Superior temporal gyrus (tissue), 1 donor: Measurements from ENCODE around the gene HES6.
A peak's percentile ranks its signal among the peaks of the same experiment; 100 is the strongest.

ENCODE experiments used
- DNase-seq: peaks from one replicate; pipeline ENCODE4 v3.0.0-alpha.2; 2016; ENCODE audit errors: extremely low spot score

Gene HES6

GRCh38 chr2:238239863-238240756 is at the start of gene HES6:
Gene HES6, minus strand, starts transcription at chr2:238240038. Its CDS starts 133 bp downstream, at chr2:238239905.
- peak; percentile 91 for DNase-seq

- DNase-seq: peak; percentile 15
Observed at GRCh38 chr2:238289574-238289973, 49.7 kb upstream of the HES6 start.

DNA sequence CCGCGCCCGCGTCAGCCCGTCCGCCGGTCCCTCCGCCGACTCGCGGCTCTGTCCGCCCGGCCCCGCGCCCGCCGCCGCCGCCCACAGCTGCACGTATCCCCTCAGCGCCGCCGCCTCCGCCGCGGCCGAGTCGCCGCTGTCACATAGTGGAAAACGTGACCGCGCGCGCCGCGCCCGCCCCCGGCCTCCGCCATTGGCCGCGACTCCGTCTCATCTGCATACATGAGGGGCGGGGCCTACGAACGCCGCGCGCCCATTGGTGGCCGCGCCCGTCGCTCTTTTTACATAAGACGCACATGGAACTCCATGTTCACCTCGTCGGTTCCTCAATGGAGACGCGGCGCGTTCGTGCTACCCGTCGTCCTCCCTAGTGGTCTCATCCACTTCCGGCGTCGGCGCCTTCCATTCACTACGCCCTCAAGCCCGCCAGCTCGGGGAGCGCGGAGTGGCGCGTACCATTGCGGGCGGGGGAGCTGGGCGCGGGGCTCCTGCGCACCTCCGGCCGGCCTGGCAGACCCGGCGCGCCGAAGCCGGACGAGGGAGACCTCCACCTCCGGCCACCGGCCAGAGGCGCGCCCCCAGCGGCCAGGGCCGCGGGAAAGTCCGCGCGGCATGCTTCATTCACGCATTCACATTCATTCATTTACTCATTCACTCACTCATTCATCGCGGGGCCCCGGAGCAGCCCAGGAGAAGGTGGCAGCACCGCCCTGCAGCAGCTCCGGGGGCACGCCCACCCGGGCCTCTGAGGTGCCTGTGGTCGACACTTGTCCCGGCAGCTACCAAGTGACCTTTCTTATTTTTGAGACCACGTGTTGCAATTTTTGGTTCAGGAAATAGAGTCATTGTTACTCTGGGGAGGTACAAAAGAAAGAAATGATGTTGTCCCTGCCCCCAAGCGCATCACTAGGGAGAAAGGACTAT is 49.1 kb upstream of the HES6 start:
- DNase-seq: peak; percentile 98

- peak; percentile 39 for DNase-seq
Observed at GRCh38 chr2:238287737-238288649, 48.2 kb upstream of the HES6 start, which contains the start of gene PER2. Gene PER2, minus strand, starts transcription at chr2:238288610. Its CDS starts 10,674 bp downstream, at chr2:238277936.

- DNase-seq: peak; percentile 54
Observed at GRCh38 chr2:238286987-238287736, 47.3 kb upstream of the HES6 start.

DNA sequence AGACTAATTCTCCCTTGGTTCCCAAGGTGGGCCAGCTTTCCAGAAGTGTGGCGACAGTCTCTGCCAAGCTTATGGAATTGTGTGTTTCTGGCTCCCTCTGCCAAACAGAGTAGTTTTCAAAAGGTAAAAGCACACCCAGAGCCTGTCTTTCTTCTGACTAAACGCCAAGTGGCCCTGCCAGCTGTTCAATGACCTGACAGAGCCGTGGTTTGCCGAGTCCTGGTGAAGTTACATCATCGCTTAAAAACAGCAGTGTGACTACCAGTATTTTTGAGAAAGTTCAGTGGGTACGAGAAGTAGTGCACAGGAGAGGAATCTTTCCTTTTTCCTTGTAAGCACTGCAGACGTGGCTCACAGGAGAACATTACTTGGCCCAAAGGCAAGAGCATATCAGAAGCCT is 46.7 kb upstream of the HES6 start:
- DNase-seq: peak; percentile 36

- peak; percentile 25 for DNase-seq
Observed at GRCh38 chr2:238286095-238286494, 46.3 kb upstream of the HES6 start.

DNA sequence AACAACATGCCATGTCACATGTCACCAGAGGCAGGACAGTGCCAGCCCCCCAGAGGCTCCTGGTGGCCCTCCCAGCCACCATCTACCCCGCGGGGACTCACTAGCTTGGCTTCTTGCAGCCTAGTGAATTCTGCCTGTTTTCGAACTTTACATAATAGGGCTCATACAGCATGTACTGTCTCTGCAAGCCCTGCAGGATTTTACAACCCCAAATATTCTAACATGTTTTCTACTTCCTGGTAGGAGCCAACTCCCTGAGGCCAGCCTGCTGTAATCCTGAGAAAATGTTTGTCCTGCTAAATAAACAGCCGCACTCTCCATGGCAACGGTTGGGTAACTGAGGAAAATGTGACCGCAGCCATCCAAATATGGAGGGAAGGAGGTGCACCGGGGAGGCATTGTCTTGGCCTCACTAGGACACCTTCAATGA is 45.8 kb upstream of the HES6 start:
- peak; percentile 49 for DNase-seq

DNA sequence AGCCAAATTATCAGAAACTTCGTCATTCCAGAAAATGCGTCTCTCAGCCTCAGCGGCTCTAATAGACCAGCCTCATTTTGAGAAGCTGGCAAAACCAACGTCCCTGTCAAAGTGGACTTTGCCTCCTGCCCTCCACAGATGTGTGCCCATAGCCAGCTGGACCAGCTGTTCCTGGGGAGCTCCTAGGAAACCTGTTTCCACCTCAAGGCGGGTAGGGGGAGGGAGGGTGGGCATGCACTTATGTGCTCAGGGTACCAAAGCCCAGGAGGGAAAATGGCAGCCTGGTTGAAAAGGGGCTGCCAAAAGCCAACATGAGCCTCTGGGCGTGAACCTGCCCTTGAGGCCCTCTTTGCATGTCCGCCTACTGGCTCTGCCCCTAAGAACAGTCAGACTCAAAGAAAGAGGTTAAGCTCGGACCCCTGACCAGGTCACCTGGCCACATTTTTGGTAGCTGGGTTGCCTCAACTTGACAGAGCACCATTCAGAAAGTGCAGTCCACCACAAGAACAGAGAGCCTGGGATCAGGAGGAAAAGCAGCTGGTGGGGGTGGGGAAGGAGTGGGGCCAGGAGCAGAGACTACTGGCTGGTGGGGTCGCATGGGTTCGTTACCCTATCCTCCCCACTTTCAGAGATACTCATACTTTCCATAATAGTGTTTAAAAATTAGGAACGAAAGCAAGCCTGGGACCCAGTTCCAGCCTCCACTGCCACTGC is 45.1 kb upstream of the HES6 start:
- no peak for DNase-seq

DNA sequence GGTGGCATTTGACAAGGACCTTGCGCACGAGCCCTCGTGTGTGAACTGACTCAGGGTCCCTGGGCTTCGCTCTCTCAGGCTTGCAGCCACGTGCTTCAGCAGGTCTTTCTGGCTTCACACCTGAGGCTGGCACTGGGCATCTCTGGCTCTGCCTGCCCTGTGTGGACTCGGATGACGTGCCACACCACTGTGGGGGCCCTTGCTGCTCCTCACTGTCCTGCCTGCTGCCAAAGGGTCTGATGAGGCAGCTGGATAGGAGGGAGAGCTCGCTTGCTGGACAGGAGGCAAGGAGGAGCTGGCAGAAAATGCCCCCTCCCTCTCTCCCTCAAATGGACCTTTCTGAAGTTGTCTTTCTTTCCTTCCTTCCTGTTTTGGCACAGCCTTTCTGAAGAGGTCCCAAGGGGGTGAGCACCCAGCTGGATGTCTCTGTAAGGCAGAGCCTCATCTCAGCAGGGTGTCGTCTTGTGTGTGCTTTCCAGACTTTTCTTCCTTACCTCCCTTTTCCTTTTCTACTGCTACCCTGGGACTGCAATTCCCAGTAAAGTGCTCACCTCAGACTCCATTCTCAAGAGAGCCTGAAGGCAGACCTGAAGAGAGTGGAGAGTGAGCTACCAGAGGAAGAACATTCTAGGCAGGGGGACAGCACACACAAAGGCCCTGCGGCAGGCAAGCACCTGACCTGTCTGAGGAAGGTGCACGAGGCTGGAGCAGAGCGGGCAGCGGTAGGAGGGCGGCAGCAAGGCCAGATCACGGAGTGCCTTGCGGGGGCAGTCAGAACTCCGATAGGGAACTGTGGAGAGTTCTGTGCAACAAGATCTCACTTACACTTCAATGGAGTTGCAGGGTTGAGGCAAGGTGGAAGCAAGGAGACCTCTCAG is 43.3 kb upstream of the HES6 start:
- DNase-seq: no peak

DNA sequence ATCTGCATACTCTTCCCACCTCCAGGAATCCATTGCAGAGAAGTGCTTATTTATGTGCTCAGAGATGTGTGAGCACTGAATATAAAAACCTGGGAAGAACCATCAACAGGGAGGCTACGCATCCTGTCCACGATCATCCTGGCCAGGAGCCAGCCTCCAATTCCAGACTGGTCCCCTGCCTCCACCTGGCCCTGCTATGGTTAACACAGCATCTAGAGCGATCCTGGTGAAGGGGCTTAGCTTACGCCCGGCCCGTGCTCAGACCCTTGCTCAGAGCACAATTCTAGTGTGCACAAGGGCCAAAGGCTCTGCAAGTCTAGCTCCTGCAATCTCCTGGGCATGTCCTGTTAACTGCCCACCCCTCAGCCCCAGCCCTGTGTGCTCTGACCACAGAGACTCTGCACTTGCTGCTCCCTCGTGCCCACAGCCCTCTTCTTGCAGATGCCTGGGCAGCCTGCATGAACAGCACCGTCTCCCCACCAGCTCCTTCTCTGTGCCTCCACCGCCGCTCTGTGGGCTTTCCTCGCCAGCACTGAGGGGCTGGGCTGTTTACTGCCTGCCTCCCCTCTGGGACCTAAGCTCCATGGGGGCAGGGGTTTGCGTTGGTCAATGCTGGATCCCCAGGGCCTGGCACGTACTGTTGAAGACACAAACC is 42.1 kb upstream of the HES6 start:
- DNase-seq: no peak

DNA sequence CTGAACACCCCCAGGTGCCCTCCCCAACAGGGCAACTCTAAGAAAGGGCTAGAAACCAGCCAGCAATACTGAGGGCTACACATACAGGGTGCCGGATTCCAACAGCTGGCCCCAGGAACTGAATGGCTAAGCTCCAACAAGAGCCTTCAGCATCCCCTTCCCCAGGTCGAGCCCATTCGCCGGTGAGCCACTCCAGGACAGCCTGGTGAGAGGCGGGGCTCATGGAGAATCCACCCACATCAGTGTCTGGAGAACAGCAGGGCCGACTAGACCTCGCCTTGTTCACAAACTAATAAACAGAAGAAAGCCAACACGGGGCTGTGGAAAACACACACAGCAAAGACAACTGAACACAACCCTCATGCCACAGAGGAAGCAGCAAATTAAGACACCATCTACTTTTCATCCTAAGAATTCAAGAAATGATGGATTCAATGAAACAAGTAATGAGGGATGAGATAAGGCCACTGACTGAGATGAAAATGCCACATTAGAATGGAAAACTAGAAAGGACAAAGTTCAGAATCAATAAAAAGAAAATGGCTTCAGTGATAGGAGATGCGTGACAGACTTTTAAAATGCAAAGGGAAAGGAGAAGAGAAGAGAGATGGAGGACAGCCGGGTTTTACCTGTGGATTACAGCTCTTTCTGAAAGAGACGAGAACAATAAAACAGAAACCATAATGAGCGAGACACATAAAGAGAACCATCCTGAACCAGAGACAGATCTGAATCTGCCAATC is 40.4 kb upstream of the HES6 start:
- DNase-seq: no peak

GRCh38 chr2:238279324-238279682 is 39.5 kb upstream of the HES6 start:
- DNase-seq: no peak

DNA sequence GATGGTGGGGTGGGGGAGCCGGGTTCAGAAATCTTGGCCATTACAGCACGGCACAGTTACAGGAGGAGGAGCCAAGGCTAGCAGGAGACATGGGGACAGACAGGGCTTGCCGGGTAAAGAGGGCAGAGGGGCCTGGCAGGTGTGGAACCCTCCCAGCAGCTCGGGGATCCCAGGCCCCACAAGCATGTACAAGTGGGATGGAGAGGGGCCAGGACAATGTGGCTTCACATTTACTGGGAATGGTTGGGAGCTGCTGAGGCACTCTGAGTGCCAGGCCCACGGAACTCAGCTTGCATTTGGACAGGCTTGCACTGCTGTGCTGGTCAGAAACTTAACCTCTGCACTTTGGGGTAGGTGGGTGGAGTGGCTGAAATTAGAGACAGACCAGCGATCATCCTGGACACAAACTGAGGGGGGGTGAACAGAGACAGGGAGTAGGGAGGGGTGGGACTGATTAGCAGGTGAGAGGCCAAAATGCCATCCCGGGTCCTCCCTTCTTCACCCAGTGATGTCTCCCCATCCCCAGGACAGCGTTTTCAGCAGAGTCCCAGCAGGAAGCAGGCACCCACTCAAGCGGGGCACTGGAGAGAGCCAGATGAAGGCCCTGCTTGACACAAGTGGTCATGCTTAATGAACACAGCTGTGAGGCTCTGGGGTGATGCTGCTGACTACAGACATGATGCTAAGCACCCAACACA is 38.9 kb upstream of the HES6 start:
- DNase-seq: no peak

GRCh38 chr2:238277695-238278094 is 37.9 kb upstream of the HES6 start:
- no peak for DNase-seq

- no peak for DNase-seq
Observed at GRCh38 chr2:238274152-238274865, 34.5 kb upstream of the HES6 start.
